IPS DF 4.7 (cell line): ENCODE data around the gene PLEKHA4.
"Not testable (repeated sequence)": the region's sequence is repeated elsewhere in the genome, so short reads cannot be mapped to it uniquely, and the experiment has no call there.

Source experiments
- DNase-seq: peaks from one replicate; pipeline ENCODE4 v3.0.0-alpha.2; 2013; ENCODE audit warnings: low spot score; ENCODE audit errors: extremely low read depth

Gene PLEKHA4, protein sequence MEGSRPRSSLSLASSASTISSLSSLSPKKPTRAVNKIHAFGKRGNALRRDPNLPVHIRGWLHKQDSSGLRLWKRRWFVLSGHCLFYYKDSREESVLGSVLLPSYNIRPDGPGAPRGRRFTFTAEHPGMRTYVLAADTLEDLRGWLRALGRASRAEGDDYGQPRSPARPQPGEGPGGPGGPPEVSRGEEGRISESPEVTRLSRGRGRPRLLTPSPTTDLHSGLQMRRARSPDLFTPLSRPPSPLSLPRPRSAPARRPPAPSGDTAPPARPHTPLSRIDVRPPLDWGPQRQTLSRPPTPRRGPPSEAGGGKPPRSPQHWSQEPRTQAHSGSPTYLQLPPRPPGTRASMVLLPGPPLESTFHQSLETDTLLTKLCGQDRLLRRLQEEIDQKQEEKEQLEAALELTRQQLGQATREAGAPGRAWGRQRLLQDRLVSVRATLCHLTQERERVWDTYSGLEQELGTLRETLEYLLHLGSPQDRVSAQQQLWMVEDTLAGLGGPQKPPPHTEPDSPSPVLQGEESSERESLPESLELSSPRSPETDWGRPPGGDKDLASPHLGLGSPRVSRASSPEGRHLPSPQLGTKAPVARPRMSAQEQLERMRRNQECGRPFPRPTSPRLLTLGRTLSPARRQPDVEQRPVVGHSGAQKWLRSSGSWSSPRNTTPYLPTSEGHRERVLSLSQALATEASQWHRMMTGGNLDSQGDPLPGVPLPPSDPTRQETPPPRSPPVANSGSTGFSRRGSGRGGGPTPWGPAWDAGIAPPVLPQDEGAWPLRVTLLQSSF

DNA sequence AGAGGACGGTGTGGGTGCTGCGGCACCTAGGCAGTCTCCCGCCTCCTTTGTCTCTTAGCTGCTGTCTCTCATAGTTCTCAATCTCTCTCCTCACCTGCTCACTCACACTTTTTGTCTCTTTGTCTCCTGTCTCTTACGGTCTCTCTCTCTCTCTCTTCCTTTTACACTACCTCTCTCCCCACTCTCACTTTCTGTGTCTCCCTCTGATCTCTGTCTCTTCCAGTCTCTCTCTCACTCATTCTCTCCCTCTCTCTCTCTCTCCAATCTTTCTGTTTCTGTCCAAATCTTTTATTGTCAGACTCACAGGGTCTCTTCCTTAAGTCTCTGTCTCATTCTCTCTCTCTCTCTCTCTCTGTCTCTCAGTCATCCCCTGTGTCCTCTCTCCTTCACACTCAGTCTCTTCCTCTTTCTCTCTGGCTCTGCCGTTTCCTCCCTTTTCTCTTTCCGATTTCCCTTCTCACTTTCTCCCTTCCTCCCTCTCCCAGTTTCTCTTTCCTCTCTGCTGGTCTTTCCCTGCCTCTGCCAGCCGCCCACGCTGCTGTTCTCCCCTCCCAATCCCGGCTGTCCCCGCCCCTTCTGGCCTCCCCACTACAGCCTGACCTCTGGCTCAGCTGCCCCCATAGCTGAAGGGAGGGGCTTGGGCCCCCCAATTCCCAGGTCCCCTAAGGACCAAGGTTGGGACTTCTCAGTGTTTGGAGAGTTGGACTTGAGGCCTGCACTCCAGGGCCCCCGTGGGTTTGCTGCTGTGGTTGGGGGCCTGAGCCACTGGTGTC is at the start of gene PLEKHA4:
Gene PLEKHA4 (minus strand): TSS at position 504 of the 773 bp plus-strand sequence. CDS start 997 bp downstream, outside the sequence.
- DNase-seq: no peak

DNA sequence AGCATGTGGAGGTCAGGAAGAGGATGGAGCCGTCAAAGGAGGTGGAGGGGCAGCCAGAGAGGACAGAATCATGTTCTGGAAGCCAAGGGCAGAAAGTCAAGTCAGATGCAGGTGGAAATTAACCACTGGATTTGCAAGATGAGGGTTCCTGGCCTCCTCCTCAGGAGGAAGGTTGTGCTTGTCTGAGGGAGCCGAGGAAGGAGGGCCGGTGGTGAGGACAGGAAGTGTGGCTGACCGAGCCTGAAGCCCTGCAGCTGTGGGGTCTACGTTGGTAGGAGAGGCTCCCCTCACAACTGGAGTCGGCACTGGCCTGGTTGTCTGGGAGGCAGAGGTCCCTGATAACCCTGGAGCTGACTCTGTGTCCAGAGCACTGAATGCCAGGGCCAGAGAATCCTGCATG is 49.7 kb upstream of the PLEKHA4 start:
- DNase-seq: no peak

DNA sequence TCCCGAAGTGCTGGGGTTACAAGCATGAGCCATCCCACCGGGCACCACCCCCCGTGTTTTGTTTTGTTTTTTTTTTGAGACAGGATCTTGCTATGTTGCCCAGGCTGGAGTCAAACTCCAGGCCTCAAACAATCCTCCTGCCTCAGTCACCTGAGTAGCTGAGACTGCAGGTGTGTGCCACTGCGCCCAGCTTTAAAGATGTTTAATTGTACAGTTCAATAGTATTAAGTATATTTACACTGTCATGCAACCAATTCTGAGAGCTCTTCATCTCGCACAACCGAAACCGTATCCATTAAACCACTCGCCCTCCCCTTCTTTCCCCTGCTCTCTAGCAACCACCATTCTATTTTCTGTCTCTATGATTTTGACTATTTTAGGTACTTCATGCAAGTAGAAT is 47.3 kb upstream of the PLEKHA4 start:
- no peak for DNase-seq

DNA sequence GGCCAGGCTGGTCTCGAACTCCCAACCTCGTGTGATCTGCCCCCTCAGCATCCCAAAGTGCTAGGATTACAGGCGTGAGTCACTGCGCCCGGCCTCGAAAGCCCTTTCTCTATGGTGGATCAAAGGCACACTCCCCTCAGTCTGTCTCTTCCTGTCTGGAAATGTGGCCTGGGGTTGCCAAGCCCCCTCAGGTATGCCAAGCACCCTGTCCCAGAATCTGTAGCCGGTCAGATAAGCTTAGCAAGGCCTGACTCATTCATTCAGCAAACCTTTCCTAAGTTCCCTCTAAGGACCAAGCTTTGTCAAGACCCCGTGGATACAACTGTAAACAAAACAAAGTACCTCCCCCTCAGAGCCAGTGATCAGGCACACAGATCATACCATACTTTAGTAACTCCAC is 45.8 kb upstream of the PLEKHA4 start:
- DNase-seq: no peak

DNA sequence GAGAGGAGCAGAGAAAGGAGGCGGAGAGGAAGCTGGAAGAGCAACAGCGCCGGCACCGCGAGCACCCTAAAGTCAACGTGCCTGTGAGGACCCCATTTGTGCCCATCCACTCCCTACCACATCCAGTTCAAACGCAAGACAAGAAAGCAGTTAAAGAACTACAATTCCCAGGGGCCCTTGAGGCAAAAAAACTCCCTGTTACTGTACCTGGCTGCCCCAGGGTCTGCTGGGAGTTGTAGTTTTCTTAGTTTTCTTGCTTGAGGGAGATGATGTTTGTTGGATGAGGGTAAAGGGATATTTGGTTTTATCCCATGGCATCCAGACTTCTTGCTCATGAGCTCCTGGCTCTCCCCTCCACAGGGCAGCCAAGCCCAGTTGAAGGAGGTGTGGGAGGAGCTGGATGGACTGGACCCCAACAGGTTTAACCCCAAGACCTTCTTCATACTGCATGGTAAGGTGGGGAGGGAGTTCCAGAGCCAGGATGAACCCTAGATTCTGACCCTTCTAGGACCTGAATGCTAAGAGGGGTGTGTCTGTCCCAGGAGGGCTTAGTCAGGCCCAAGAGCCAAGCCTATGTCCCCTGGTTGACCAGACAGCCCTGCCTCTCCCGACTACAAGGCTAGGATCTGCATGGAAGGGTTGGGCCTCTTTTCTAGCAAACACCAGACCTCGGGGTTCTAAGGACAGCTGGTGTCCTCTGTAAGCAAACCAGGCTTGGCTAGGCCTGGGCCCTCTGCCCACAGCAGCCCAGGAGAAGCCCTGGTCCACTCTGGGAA is 44.9 kb upstream of the PLEKHA4 start:
- no peak for DNase-seq

DNA sequence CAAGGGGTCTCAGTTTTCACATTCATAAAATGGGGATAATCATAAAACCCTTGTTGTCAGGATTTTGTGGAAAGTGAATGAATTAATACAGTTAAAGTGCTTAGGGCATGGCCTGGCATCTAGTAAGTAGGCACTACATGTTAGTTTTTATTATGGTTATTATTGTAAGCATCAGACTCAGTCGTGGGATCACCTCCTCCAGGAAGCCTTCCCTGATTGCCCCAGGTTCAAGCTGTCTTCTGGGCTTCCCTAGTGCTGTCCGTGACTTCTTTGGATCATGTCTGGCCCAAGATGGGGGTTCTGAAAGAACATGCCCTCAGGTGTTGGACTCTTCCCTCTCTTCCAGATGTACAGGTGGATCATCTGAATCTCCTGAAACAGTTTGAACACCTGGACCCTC is 42.4 kb upstream of the PLEKHA4 start:
- no peak for DNase-seq

GRCh38 chr19:48909424-48910077 is 41.1 kb upstream of the PLEKHA4 start:
- DNase-seq: not testable (repeated sequence)

DNA sequence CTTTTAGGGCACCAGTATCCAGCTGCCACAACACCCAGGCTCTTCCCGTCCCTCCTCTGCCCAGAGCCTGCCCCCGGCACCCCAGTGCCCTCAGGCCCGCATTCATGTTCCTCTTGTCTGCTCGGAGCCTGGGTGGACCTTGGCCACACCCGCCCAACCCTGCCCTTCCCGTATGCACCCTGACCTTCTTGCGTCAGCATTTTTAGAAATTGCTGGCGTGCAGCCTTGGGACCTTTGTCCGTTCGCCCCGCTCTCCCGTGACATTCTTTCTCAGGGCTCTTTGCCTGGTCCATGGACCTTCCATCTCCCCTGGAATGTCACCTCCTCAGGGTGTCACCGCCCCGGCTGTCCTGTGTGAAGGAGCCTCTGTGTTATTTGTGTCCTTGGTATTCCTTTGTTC is 39.3 kb upstream of the PLEKHA4 start:
- no peak for DNase-seq

GRCh38 chr19:48906324-48906723 is 37.9 kb upstream of the PLEKHA4 start:
- no peak for DNase-seq

DNA sequence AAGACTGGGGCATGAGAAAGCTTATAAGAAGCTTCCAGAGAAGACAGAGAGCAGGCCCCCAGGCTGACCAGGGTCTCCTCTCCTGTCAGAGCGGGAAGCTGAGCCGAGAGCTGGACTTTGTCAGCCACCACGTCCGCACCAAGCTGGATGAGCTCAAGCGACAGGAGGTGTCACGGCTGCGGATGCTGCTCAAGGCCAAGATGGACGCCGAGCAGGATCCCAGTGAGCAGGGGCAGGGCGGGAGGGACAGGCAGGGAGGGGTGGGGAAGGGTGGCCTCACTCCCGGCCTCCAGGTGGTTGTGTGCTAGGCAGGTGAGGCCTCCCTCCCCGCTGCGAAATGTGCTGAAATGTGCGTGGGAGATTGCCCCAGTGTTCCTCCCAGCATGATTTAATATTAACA is 37.2 kb upstream of the PLEKHA4 start:
- no peak for DNase-seq

DNA sequence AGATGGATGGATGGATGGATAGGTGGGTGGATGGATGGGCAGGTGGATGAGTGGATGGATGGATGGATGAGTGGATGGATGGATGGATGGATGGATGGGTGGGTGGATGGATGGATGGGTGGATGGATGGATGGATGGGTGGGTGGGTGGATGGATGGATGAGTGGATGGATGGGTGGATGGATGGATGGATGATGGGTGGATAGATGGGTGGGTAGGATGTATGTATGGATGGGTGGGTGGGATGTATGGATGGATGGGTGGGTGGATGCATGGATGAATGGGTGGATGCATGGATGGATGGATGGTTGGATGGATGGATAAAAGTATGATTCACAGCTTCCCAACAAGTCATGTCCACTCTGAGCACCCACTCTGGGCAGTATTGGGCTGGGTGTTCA is 35.4 kb upstream of the PLEKHA4 start:
- DNase-seq: not testable (repeated sequence)

GRCh38 chr19:48902291-48902690 is 33.9 kb upstream of the PLEKHA4 start:
- not testable (repeated sequence) for DNase-seq

DNA sequence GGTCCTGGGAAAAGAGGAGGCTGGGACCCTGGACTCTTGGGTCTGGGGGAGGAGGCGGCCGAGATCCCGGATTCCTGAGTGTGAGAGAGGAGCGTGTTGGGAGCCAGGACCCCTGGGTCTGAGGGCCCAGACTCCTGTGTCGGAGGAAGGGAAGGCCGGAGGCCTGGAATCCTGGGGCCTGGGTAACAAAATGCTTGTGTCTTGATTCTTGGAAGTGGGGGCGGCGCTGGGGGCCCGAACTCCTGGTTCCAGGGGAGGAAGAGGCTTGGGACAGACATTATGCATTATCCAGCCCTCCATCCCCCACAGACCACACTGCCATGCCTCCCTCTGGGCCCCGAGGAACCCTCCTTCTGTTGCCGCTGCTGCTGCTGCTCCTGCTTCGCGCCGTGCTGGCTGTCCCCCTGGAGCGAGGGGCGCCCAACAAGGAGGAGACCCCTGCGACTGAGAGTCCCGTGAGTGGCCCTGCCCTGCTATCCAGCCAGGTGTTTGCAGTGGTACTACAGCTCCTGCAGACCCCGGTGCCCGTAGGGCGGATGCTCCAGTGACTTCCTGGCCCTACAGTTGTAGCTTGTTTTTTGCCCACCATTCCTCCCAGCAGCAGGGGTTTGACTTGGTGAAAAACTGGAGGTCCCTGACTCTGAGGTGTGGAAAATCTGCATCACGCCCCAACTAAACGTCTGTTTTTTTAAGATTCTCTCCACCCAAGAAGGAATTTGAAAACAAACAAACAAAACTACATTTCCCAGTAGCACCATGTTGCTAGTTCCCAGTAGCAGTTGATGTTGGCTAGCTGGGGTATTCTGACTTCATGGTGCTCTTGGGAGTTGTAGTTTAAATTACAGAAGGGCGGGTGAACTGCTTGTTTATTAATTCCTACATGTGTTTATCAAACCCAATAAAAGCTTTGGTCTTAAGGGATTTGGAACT is 32.3 kb upstream of the PLEKHA4 start:
- DNase-seq: no peak

GRCh38 chr19:48899781-48900476 is 31.5 kb upstream of the PLEKHA4 start, which contains the start of gene NUCB1:
Gene NUCB1 (plus strand): TSS chr19:48900312. CDS start chr19:48900797, 485 bp downstream.
- peak; percentile 95 for DNase-seq

DNA sequence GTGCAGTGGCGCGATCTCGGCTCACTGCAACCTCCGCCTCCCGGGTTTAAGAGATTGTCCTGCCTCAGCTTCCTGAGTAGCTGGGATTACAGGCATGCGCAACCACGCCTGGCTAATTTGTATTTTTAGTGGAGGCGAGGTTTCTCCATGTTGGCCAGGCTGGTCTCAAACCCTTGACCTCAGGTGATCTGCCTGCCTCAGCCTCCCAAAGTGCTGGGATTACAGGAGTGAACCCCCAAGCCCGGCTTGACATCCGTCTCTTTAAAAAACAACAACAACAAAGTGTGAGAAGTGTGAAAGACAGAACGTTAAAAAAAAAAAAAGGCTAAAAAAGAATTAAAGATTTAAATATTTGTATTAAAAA is 31.0 kb upstream of the PLEKHA4 start:
- DNase-seq: not testable (repeated sequence)

GRCh38 chr19:48897181-48897580 is 28.8 kb upstream of the PLEKHA4 start:
- no peak for DNase-seq

- no peak for DNase-seq
Observed at GRCh38 chr19:48896191-48896720, 27.8 kb upstream of the PLEKHA4 start.

- no peak for DNase-seq
Observed at GRCh38 chr19:48895226-48895625, 26.8 kb upstream of the PLEKHA4 start.
